ENCODE results near the gene PASK.
"Not testable (repeated sequence)": the region's sequence is repeated elsewhere in the genome, so short reads cannot be mapped to it uniquely, and the experiment has no call there.

- TF ChIP-seq CTCF (IDR thresholded peaks at IDR 0.05 in 8 of 11, conservative IDR thresholded peaks at IDR 0.05 in 3 of 11); POLR2A (IDR thresholded peaks at IDR 0.05); POLR2AphosphoS5 (IDR thresholded peaks at IDR 0.05): not testable (repeated sequence)
Measured at GRCh38 chr2:241104611-241105010, 44.7 kb downstream of the PASK start.

All from spleen (tissue), 7 donors.